Gastrocnemius medialis (tissue), 4 donors: ENCODE results near the gene SSX4B. TPM values are rescaled to one million over a fixed set of nuclear protein-coding genes. Genes with fewer than 3 reads are reported as not detected.
"Not testable (repeated sequence)": the region's sequence is repeated elsewhere in the genome, so short reads cannot be mapped to it uniquely, and the experiment has no call there.

Experiments
- ATAC-seq, 2 donors: fragments of 150-250 bp; one replicate each; pipeline ENCODE4 v1.9.1; 2016
- DNase-seq, 2 donors: peaks; one replicate each; pipeline ENCODE4 v3.0.0-alpha.2; 2019
- H3K27ac ChIP-seq, 4 donors: fragments of 200-600 bp; sonication (generic); 1 replicate in 1 of 4; 2 replicates in 3 of 4; pipeline ENCODE4 v1.5.1; 2016 to 2018; ENCODE audit warnings: mild to moderate bottlenecking in 2 of 4, moderate library complexity in 1 of 4
- H3K27me3 ChIP-seq, 3 donors: fragments of 200-600 bp; sonication (generic) in 2 of 3; 1 replicate in 1 of 3; 2 replicates in 2 of 3; pipeline versions ENCODE4 v1.5.1 to v1.6.0; 2016 to 2019; ENCODE audit warnings: mild to moderate bottlenecking in 1 of 3, moderate library complexity in 1 of 3
- H3K36me3 ChIP-seq, 2 donors: fragments of 200-600 bp; sonication (generic) in 1 of 2; one replicate each; pipeline ENCODE4 v1.5.1; 2017 to 2018
- H3K4me1 ChIP-seq, 2 donors: fragments of 200-600 bp; sonication (generic) in 1 of 2; one replicate each; pipeline ENCODE4 v1.5.1; 2016 to 2017; ENCODE audit warnings: mild to moderate bottlenecking in 2 of 2
- H3K4me3 ChIP-seq, 4 donors: fragments of 200-600 bp; sonication (generic) in 3 of 4; 1 replicate in 1 of 4; 2 replicates in 3 of 4; pipeline ENCODE4 v1.5.1; 2016 to 2019; ENCODE audit warnings: mild to moderate bottlenecking in 2 of 4
- H3K9me3 ChIP-seq, 3 donors: fragments of 200-600 bp; sonication (generic) in 2 of 3; 1 replicate in 1 of 3; 2 replicates in 2 of 3; pipeline ENCODE4 v1.5.1; 2016 to 2019
- CTCF ChIP-seq, 5 experiments: fragments of 450-650 bp in 3 of 5; fragments of 200-600 bp in 2 of 5; sonication (generic) in 2 of 5; IDR thresholded peaks in 4 of 5; conservative IDR thresholded peaks in 1 of 5; 1 replicate in 4 of 5; 2 replicates in 1 of 5; pipeline ENCODE4 v1.5.1; 2016 to 2019; ENCODE audit warnings: antibody characterized with exemption in 5 of 5, mild to moderate bottlenecking in 3 of 5, moderate library complexity in 3 of 5
- POLR2A ChIP-seq, 2 donors: fragments of 450-650 bp; IDR thresholded peaks; one replicate each; pipeline ENCODE4 v1.6.1; 2017; ENCODE audit warnings: antibody characterized with exemption in 2 of 2, mild to moderate bottlenecking in 2 of 2, moderate library complexity in 2 of 2
- in situ Hi-C, 4 donors: fragments of 200-750 bp; cut with MboI; loops; one replicate each; pipeline versions ENCODE4 v1.15.0 to v1.8.0; 2017; ENCODE audit warnings: low sequenced_read_pairs in 4 of 4
- intact Hi-C: fragments of 100-400 bp; cut with DNase I; formaldehyde crosslinking; loops from one replicate; pipeline ENCODE4 v1.15.1; 2023; ENCODE audit warnings: low total_unique reads
- total RNA-seq, 4 donors: library from RNA; depleted of rRNA; stranded (reverse); fragments of >200 nt; gene quantifications; one replicate each; pipeline versions ENCODE4 v1.1.0 to v1.2.3, GENCODE V29; 2016

SSX4B gene, protein sequence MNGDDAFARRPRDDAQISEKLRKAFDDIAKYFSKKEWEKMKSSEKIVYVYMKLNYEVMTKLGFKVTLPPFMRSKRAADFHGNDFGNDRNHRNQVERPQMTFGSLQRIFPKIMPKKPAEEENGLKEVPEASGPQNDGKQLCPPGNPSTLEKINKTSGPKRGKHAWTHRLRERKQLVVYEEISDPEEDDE
- not detected for total RNA-seq

- H3K27me3 ChIP-seq, H3K4me1 ChIP-seq, H3K36me3 ChIP-seq, H3K9me3 ChIP-seq, H3K27ac ChIP-seq, intact Hi-C loops, DNase-seq, H3K4me3 ChIP-seq, in situ Hi-C loops, ATAC-seq: not testable (repeated sequence)
These were observed at the start of gene SSX4B for GRCh38 chrX:48411860-48412259. SSX4B (minus strand) TSS chrX:48411960; CDS start chrX:48411372, 588 bp downstream.

- H3K27me3 ChIP-seq: no peaks in the 10 kb centered on the region
- H3K27ac ChIP-seq: no peak overlapping the region
- DNase-seq (no peak), ATAC-seq (no peak)
- H3K9me3 ChIP-seq: no peaks in the 10 kb centered on the region
- no peak overlapping the region for H3K4me3 ChIP-seq
- intact Hi-C loops (no loop called here), in situ Hi-C loops (no loop called here)
- no peaks in the 10 kb centered on the region for H3K4me1 ChIP-seq
- no peaks in the 10 kb centered on the region for H3K36me3 ChIP-seq
- TF ChIP-seq POLR2A (IDR thresholded peaks at IDR 0.05): no peak
These were observed 48.8 kb upstream of the SSX4B start for GRCh38 chrX:48460606-48461005.

- Histone ChIP-seq H3K36me3 (no peaks in the 10 kb centered on the region), H3K9me3 (no peaks in the 10 kb centered on the region), H3K4me1 (no peaks in the 10 kb centered on the region), H3K4me3 (no peak overlapping the region), H3K27me3 (no peaks in the 10 kb centered on the region), H3K27ac (no peak overlapping the region)
- in situ Hi-C loops: no loop called here
- no peak for TF ChIP-seq POLR2A (IDR thresholded peaks at IDR 0.05)
- ATAC-seq (no peak), DNase-seq (no peak)
- intact Hi-C loops: no loop called here
These were observed 48.3 kb upstream of the SSX4B start for GRCh38 chrX:48460031-48460430.

DNA sequence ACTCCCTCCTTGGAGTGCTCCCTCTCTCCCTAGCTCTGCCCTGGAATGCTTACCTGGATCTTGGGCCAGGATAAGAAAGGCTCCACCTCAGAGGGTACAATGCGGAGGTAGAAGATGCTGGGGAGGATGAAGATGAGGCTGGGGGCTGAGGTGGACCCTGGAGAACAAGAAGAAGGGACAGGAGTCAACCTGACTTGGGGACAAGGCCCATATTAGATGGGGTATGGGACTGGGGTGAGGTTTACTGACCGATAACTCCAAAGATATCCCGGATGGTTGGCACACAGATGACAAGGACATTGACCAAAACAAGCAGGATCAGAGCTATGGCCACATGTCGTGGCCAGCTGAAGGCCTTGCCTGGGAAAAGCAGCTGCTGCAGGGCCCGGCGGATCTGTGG, 47.7 kb upstream of the SSX4B start:
- H3K36me3 ChIP-seq: no peaks in the 10 kb centered on the region
- DNase-seq: no peak
- no peaks in the 10 kb centered on the region for H3K4me1 ChIP-seq
- no peaks in the 10 kb centered on the region for H3K9me3 ChIP-seq
- in situ Hi-C loops: no loop called here
- no peaks in the 10 kb centered on the region for H3K27me3 ChIP-seq
- H3K27ac ChIP-seq: no peak overlapping the region
- no peak for ATAC-seq
- intact Hi-C loops: no loop called here
- TF ChIP-seq CTCF (IDR thresholded peaks at IDR 0.05 in 4 of 5, conservative IDR thresholded peaks at IDR 0.05 in 1 of 5): no peak
- no peak for TF ChIP-seq POLR2A (IDR thresholded peaks at IDR 0.05)
- H3K4me3 ChIP-seq: no peak overlapping the region

DNA sequence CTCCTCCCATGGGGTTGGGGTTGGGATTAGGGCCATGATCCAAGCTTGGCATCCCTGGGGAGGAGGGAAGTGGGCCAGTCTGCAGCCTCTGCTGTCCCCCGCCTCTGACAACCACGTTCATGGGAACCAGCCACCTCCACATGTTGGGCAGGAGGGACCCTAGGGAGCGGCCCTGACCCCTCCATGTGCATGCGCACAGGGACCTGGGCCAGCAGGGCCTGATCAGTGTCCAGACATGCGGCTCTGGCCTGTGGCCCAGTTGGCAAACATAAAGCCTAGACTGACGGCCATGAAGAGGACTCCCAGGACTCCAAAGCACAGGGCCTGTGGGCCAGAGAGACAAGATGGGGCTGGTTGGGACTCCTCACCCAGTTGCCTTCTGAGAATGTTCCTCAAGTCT, 47.0 kb upstream of the SSX4B start:
- intact Hi-C loops: no loop called here
- no peaks in the 10 kb centered on the region for H3K36me3 ChIP-seq
- TF ChIP-seq CTCF (IDR thresholded peaks at IDR 0.05 in 4 of 5, conservative IDR thresholded peaks at IDR 0.05 in 1 of 5): no peak
- TF ChIP-seq POLR2A (IDR thresholded peaks at IDR 0.05): no peak
- H3K4me3 ChIP-seq: no peak overlapping the region
- DNase-seq (no peak), ATAC-seq (no peak)
- no peak overlapping the region for H3K27ac ChIP-seq
- in situ Hi-C loops: no loop called here
- H3K4me1 ChIP-seq: no peaks in the 10 kb centered on the region
- no peaks in the 10 kb centered on the region for H3K27me3 ChIP-seq
- H3K9me3 ChIP-seq: no peaks in the 10 kb centered on the region

DNA sequence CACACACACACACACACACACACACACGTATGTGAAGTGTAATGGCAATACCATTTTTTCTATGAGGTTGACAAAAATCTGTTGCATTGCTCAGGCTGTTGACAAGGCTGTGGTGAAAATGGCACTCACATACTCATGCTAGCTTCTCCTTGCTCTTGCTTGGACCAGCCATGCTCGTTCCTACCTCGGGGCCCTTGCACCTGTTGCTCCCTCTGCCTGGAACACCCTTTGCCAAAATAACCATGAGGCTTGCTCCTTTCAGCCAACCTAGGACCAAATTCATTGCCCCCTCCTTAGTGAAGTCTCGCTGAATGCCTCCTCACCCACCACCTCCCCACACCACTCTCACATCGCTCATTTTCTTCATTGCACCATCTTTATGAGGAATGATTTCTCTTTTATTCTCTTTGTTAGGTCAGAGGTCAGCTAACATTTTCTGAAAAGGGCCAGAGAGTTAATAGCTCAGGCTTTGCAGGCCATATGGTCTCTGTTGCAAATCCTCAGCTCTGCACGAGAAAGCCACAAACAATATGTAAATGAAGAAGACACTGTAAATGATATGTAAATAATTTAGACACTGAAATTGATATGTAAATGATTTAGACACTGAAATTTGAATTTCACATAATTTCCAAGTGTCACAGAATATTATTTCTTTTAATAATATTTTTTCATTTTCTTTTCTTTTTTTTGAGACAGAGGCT, 45.0 kb upstream of the SSX4B start:
- no peaks in the 10 kb centered on the region for H3K27me3 ChIP-seq
- no peaks in the 10 kb centered on the region for H3K9me3 ChIP-seq
- no peaks in the 10 kb centered on the region for H3K4me1 ChIP-seq
- no peaks in the 10 kb centered on the region for H3K36me3 ChIP-seq
- no peak overlapping the region for H3K4me3 ChIP-seq
- in situ Hi-C loops (no loop called here), intact Hi-C loops (no loop called here)
- no peak overlapping the region for H3K27ac ChIP-seq
- ATAC-seq (no peak), DNase-seq (no peak)
- no peak for TF ChIP-seq POLR2A (IDR thresholded peaks at IDR 0.05)
- no peak for TF ChIP-seq CTCF (IDR thresholded peaks at IDR 0.05 in 4 of 5, conservative IDR thresholded peaks at IDR 0.05 in 1 of 5)
